Hepatocyte (in vitro differentiated cells): Measurements from ENCODE around the gene NUDT3. TPM values are rescaled to one million over a fixed set of nuclear protein-coding genes. Genes with fewer than 3 reads are reported as not detected.

Experiments used
- DNase-seq: peaks from one replicate; pipeline ENCODE4 v3.0.0-alpha.2; 2016; ENCODE audit warnings: low spot score
- H2AFZ ChIP-seq: fragments of 200-600 bp; sonication (generic); 2 replicates; pipeline ENCODE4 v1.6.0; 2016; ENCODE audit warnings: antibody characterized with exemption, mild to moderate bottlenecking
- H3K27ac ChIP-seq: fragments of 200-600 bp; sonication (generic); 2 replicates; pipeline ENCODE4 v1.5.1; 2016; ENCODE audit warnings: mild to moderate bottlenecking
- H3K27me3 ChIP-seq: fragments of 200-600 bp; sonication (generic); 2 replicates; pipeline ENCODE4 v1.6.1; 2016
- H3K36me3 ChIP-seq: fragments of 200-600 bp; sonication (generic); replicated peaks from 2 replicates; pipeline ENCODE4 v1.5.1; 2016; ENCODE audit warnings: low read depth; ENCODE audit not compliant: insufficient read depth
- H3K4me1 ChIP-seq: fragments of 200-600 bp; sonication (generic); 2 replicates; pipeline ENCODE4 v1.5.1; 2016; ENCODE audit warnings: mild to moderate bottlenecking, moderate library complexity; ENCODE audit not compliant: insufficient read depth
- H3K4me2 ChIP-seq: fragments of 200-600 bp; sonication (generic); 2 replicates; pipeline ENCODE4 v1.6.0; 2016
- H3K4me3 ChIP-seq: fragments of 200-600 bp; sonication (generic); 2 replicates; pipeline ENCODE4 v1.5.1; 2016; ENCODE audit warnings: mild to moderate bottlenecking
- H3K79me2 ChIP-seq: fragments of 200-600 bp; sonication (generic); 2 replicates; pipeline ENCODE4 v1.6.0; 2017; ENCODE audit warnings: mild to moderate bottlenecking
- H3K9me2 ChIP-seq: fragments of 200-600 bp; sonication (generic); replicated peaks from 2 replicates; pipeline ENCODE4 v1.6.0; 2017; ENCODE audit warnings: mild to moderate bottlenecking; ENCODE audit not compliant: insufficient read depth
- H3K9me3 ChIP-seq: fragments of 200-600 bp; sonication (generic); 2 replicates; pipeline ENCODE4 v1.5.1; 2016; ENCODE audit warnings: low read depth, mild to moderate bottlenecking
- H4K20me1 ChIP-seq: fragments of 200-600 bp; sonication (generic); 2 replicates; pipeline ENCODE4 v1.6.0; 2016; ENCODE audit warnings: mild to moderate bottlenecking; ENCODE audit not compliant: insufficient read depth, poor library complexity, severe bottlenecking
- EZH2 ChIP-seq: fragments of 200-600 bp; sonication (generic); IDR thresholded peaks from 2 replicates; pipeline ENCODE4 v1.6.1; 2016; ENCODE audit warnings: antibody characterized with exemption, mild to moderate bottlenecking, borderline replicate concordance
- EZH2phosphoT487 ChIP-seq: fragments of 200-600 bp; sonication (generic); IDR thresholded peaks from one replicate; pipeline ENCODE4 v1.6.1; 2018; ENCODE audit warnings: antibody characterized with exemption, mild to moderate bottlenecking, low read depth, moderate library complexity; ENCODE audit not compliant: unreplicated experiment, severe bottlenecking
- WGBS: methylation state at CpG from one replicate; pipeline ENCODE4 v1.1.6; 2016; ENCODE audit warnings: low lambda C conversion rate; ENCODE audit errors: missing lambda C conversion rate; 5-methylcytosine and 5-hydroxymethylcytosine counted together
- polyA plus RNA-seq: library from polyadenylated mRNA; unstranded; fragments of >200 nt; fragmentation: Nextera tagmentation; extraction: Ambion mirVana; gene quantifications from 2 replicates; pipeline ENCODE4 v1.2.1, GENCODE V29; 2016
- total RNA-seq: library from RNA; depleted of rRNA; stranded (reverse); fragments of >200 nt; gene quantifications from 2 replicates; pipeline ENCODE4 v1.2.3, GENCODE V29; 2014
- TF ChIP-seq, protein P1 (sequence below): fragments of 200-600 bp; sonication (generic); IDR thresholded peaks from 2 replicates; pipeline ENCODE4 v1.5.1; 2016; ENCODE audit warnings: antibody characterized with exemption, mild to moderate bottlenecking; ENCODE audit not compliant: poor library complexity

The NUDT3 gene
- total and polyA plus RNA-seq, 2 experiments from 2014 or later: 6.2 to 20.4 TPM

- Histone ChIP-seq H3K4me3 (no peak overlapping the region), H3K4me1 (no peaks in the 10 kb centered on the region), H4K20me1 (no peaks in the 10 kb centered on the region), H3K4me2 (no peak overlapping the region), H3K79me2 (no peaks in the 10 kb centered on the region), H3K9me3 (no peaks in the 10 kb centered on the region), H3K27me3 (no peaks in the 10 kb centered on the region), H3K27ac (no peak overlapping the region), H2AFZ (no peak overlapping the region), H3K9me2 (no peaks in the 10 kb centered on the region), H3K36me3 (no peaks in the 10 kb centered on the region)
- WGBS: 57% methylated on average over 10 of the region's 10 CpGs
- TF ChIP-seq, protein P1, sequence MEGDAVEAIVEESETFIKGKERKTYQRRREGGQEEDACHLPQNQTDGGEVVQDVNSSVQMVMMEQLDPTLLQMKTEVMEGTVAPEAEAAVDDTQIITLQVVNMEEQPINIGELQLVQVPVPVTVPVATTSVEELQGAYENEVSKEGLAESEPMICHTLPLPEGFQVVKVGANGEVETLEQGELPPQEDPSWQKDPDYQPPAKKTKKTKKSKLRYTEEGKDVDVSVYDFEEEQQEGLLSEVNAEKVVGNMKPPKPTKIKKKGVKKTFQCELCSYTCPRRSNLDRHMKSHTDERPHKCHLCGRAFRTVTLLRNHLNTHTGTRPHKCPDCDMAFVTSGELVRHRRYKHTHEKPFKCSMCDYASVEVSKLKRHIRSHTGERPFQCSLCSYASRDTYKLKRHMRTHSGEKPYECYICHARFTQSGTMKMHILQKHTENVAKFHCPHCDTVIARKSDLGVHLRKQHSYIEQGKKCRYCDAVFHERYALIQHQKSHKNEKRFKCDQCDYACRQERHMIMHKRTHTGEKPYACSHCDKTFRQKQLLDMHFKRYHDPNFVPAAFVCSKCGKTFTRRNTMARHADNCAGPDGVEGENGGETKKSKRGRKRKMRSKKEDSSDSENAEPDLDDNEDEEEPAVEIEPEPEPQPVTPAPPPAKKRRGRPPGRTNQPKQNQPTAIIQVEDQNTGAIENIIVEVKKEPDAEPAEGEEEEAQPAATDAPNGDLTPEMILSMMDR: no peak
- TF ChIP-seq EZH2: no peak
- TF ChIP-seq EZH2phosphoT487: no peak
- DNase-seq: no peak
These were observed 115.3 kb downstream of the NUDT3 start for GRCh38 chr6:34276881-34277762.

DNA sequence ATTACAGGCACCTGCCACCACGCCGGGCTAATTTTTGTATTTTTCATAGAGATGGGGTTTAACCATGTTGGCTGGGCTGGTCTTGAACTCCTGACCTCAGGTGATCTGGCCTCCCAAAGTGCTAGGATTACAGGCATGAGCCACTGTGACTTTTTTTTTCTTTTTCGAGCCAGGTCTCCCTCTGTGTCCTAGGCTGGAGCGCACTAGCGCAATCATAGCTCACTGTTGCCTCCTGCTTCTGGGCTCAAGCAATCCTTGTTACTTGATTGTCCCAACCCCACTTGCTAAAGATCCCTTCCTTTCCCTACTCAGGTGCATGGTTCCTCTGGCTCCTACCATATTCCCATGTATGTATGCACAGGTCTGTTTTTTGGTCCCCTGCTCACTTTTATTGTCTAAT lies 116.3 kb downstream of the NUDT3 start:
- H3K4me1 ChIP-seq: no peaks in the 10 kb centered on the region
- H3K9me2 ChIP-seq: no peaks in the 10 kb centered on the region
- H3K9me3 ChIP-seq: no peaks in the 10 kb centered on the region
- no peak overlapping the region for H3K27ac ChIP-seq
- no peaks in the 10 kb centered on the region for H3K27me3 ChIP-seq
- DNase-seq: no peak
- no peak overlapping the region for H3K4me2 ChIP-seq
- no peaks in the 10 kb centered on the region for H3K36me3 ChIP-seq
- 89% methylated on average over 5 of the region's 5 CpGs for WGBS
- H3K4me3 ChIP-seq: no peak overlapping the region
- no peak overlapping the region for H2AFZ ChIP-seq
- TF ChIP-seq EZH2phosphoT487 (no peak), EZH2 (no peak)
- TF ChIP-seq, protein P1: no peak
- no peaks in the 10 kb centered on the region for H4K20me1 ChIP-seq
- H3K79me2 ChIP-seq: no peaks in the 10 kb centered on the region

DNA sequence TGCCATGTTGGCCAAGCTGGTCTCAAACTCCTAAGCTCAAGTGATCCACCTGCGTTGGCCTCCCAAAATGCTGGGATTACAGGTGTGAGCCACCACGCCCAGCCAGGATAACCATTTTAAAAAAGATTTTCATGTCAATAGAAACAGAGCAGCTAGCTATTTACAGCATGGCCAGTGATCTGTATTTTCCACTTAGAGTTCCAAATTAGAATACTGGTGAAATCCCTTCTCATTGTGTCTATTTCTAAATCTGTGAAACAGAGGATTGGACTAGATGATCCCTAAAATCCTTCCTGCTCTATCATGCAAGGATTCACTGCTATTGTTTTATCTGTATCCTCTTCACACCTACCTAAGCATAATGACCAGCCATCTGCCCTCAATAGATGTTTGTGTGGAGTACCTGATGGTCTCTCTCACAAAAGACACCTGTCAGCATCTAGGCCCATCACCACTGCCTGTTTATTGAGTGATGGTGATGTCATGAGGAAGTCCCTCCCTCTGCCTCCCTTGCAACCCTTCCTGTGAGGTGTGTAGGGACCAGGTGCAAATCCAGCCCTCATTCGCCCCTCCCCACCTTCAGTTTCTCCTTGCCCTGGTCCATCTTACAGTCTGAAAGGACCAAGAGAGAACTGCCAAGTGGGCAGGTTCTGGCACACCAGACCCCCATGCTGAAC lies 117.2 kb downstream of the NUDT3 start:
- H2AFZ ChIP-seq: no peak overlapping the region
- no peaks in the 10 kb centered on the region for H4K20me1 ChIP-seq
- no peaks in the 10 kb centered on the region for H3K36me3 ChIP-seq
- no peak for DNase-seq
- H3K27me3 ChIP-seq: no peaks in the 10 kb centered on the region
- no peaks in the 10 kb centered on the region for H3K79me2 ChIP-seq
- WGBS: 95% methylated on average over 3 of the region's 3 CpGs
- TF ChIP-seq EZH2: no peak
- TF ChIP-seq, protein P1: no peak
- TF ChIP-seq EZH2phosphoT487: no peak
- H3K9me2 ChIP-seq: no peaks in the 10 kb centered on the region
- no peak overlapping the region for H3K27ac ChIP-seq
- H3K4me3 ChIP-seq: no peak overlapping the region
- no peaks in the 10 kb centered on the region for H3K9me3 ChIP-seq
- no peak overlapping the region for H3K4me2 ChIP-seq
- no peaks in the 10 kb centered on the region for H3K4me1 ChIP-seq
